ENCODE measurements around the gene BPIFB6.

BPIFB6 gene

GRCh38 chr20:33064572-33065287 lies 33.3 kb downstream of the BPIFB6 start:
- DNase-seq = no peak

DNA sequence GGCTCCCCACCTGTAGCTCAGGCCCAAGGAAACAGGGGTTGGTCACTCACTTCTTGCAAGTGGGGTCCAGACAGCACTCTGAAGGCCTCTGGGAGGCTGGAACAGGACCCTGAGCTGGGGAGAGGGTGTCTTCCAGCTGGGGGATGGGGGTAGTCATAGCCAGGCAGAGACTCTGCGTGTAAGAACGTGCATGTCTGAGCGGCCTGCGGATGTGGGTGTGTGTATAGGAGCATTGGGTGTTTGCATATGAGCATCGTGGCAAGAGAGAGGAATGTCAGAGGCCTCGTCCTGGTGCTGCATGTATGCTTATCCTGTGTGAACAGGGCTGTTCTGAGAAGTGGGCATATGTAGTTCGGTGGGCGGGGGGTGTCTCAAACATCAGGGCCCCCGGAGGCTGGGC lies 34.3 kb downstream of the BPIFB6 start:
- no peak for DNase-seq

- no peak for DNase-seq
Measured at GRCh38 chr20:33067806-33068205, 36.4 kb downstream of the BPIFB6 start.

GRCh38 chr20:33068251-33068939 lies 36.9 kb downstream of the BPIFB6 start:
- no peak for DNase-seq

DNA sequence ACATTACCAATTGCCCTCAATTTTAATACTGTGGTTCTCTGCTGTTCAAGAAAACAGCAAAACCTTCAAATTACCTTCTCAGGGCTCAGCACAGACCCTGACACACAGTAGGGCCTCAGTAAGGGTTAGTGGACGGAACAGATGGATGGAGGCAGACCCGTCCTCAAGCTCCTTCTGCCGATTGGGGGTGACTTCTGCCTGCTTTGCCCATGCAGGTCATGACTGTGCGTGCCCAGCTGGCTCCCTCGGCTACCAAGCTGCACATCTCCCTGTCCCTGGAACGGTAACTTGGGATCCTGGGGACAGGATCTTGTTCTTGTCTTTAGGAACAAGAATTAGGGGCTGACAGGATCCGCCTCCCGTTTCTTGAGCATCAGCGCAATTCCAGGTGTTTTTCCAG lies 38.2 kb downstream of the BPIFB6 start:
- no peak for DNase-seq

DNA sequence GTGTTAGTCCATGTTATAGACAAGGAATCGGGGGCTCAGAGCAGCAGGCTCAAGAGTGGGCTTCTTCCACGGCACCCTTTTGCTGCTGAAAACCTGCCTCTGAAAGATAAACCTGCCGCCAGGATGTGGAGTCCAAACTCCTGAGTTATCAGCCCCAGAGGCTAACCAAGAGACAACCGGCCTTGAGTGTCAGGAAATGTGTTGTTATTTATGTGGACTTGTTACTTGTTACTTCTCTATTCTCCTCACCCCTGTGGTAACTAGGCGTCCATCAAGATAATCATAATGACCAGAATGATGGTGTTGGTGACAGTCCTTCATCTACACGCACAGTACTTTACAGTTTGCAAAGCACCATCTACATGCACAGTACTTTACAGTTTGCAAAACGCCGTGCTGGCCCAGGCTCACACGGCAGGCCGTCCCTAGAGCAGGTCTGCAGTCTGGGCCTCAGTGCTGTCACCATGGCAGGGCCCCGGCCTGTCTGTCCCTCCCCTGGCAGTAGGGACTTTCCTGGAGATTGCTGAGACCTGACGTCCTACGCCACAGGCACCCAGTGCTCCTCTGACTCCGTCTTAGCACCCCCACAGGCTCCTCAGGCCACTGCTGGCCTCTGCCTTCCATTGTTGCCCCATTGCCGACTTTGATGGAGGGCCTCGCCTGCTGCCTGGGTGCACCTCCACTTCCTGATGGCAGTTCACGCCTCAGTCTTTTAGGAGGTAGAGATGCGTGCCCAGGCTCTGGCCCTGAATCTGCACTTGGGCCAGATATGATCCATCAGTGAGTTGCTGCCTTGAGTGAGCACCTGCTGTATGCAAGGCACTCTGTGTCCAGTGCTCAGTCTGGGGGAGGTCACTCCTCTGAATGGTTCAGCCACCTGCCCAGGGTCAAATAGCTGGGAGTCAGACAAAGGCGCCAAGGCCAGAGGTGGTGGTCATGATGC lies 38.9 kb downstream of the BPIFB6 start:
- no peak for DNase-seq

DNA sequence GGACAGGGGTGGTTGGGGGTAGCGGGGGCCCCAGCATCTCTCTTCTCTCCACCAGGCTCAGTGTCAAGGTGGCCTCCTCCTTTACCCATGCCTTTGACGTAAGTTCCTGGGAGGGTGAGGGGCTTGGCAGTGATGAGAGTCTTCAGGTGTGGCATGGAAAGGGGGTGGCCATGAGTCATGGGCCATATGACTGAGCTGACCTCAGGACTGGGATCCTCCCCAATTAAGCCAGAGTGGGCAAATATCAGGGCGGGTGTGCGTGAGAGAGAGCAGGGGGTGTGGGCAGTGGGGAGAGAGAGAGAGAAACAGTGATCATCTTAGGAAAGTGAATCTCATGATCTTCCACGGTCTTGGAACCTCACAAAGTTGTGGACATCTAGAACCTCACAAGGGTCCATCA lies 39.8 kb downstream of the BPIFB6 start:
- DNase-seq = no peak

DNA sequence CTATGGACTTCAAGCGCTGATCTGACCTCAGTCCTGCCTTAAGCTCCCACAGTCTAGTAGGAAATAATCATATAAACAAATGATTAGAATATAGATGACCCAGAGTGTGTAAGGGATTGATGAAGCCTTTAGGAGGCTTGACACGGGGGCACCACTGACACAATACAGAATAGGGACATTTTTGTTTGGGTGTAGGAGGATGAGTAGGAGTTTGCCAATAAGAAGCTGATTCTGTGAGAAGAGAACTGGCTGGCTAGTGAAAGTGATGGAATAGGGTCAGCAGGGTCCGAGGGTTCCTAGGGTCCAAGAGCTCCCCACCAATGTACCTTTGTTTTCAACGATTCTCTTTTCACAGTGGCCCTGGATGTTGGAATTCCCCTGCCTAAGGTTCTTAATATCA lies 40.9 kb downstream of the BPIFB6 start:
- DNase-seq = no peak

DNA sequence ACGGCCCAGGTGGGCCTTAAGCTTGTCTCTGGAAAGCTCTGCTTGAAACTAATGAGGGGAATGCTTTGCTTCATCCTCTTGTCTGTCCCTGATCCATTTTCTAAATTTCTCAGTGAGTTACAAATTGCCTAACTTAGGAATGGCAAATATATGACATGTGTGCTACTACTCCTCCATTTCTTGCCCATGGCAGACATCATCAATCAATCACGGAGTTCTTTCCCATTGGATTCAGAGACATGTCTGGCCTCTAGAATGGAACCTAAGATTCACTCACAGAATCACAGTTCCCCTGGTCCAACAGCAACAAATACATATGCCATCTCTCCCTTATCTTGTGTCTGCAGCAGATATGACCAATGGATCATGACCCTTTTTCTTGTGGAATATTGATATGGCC lies 41.4 kb downstream of the BPIFB6 start:
- no peak for DNase-seq

- no peak for DNase-seq
Measured at GRCh38 chr20:33074675-33075074, 43.2 kb downstream of the BPIFB6 start.

GRCh38 chr20:33075281-33075680 lies 43.8 kb downstream of the BPIFB6 start:
- no peak for DNase-seq

DNA sequence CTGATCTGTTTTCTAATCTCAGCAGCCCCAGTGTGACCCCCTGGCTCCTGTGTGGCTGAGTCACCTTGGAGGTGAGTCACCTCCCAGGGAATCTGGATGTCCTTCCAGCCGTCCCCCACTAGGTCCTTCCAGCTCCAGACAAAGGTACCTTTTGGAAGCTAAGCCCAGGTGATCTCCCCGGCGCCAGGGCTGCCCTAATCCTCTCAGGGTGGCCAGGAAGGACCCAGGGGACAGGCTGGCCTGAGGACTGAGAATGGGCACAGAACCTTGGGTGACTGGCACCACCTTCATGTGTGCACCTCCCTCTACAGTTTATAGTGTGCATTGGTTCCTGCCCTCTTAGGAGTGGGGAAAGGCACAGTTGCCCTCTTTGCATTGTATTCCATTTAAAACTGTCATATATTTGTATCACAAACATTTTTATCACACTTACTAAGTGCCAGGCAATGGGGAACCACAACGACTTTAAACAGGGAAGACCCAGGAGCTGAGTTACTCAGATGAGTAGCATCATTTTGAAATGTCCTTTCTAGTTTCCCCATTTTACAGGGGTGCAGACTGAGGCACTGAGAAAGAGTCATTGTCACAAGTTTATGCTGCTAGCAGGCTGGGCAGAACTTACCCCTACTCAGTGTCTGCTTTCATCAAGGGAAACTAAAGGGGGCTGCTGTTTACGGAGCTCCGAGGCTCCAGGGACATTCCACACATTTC lies 45.4 kb downstream of the BPIFB6 start:
- no peak for DNase-seq

DNA sequence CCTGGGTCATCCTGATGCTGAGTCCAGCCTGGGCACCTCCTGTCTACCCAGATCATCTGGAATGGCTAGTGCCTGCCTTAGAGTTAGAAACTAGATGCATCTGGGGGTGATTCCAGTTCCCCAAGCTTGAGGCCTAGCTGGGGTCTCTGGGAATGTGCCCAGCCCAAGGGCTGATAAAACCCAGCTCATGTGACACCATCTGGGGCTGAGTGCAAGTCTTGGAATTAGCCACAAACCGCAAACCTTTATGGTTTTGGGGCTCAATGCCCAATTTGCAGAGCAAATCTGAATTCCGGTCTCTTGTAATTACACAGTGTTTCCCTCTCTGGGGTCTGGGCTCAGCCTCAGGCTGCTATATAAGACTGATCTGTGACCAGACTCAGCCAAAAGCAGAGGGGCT lies 47.8 kb downstream of the BPIFB6 start, which contains the start of gene BPIFB4:
Gene BPIFB4 (plus strand): TSS at position 385 of the 400 bp plus-strand sequence. CDS start 1,884 bp downstream, outside the sequence.
- no peak for DNase-seq

- DNase-seq = no peak
Measured at GRCh38 chr20:33081411-33082154, 50.1 kb downstream of the BPIFB6 start.

GRCh38 chr20:33082546-33082945 lies 51.1 kb downstream of the BPIFB6 start:
- DNase-seq = no peak

DNA sequence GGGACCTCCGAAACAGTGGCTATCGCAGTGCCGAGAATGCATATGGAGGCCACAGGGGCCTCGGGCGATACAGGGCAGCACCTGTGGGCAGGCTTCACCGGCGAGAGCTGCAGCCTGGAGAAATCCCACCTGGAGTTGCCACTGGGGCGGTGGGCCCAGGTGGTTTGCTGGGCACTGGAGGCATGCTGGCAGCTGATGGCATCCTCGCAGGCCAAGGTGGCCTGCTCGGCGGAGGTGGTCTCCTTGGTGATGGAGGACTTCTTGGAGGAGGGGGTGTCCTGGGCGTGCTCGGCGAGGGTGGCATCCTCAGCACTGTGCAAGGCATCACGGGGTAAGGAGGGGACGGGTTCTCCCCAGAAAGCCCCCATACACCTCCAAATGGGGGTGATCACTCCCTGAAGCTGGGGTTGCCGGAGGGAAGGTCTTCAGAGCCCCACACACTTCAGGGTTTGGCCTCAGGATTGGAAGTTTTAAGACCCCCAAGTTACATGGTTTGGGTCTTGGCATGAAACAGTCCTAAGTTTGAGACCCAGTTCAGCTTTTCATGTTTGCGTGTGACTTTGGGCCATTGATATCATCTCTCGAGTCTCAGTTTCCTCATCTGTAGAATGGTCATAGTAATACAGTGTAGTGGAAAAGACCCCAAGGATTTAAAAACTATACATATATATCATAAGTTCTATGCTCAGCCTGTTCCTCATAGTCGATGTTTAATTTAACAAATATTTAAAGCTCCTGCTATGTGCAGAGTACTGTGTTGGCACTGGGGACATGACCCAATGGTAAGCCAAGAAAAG lies 52.3 kb downstream of the BPIFB6 start:
- DNase-seq = no peak

DNA sequence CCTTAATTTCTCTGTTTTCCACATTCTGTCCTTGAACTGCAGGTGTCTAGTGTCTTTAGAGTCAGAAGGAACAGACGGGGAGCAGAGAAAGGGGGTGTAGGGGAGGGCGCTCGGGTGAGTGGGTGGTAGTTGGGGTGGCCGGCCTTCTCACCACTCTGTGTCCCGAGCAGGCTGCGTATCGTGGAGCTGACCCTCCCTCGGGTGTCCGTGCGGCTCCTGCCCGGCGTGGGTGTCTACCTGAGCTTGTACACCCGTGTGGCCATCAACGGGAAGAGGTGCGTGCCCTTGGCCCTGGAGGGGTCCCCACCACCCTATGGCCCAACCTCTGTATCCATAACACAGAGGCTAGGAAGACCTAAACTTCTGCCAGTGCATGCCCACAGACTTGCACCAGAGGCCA lies 53.3 kb downstream of the BPIFB6 start:
- no peak for DNase-seq

DNA sequence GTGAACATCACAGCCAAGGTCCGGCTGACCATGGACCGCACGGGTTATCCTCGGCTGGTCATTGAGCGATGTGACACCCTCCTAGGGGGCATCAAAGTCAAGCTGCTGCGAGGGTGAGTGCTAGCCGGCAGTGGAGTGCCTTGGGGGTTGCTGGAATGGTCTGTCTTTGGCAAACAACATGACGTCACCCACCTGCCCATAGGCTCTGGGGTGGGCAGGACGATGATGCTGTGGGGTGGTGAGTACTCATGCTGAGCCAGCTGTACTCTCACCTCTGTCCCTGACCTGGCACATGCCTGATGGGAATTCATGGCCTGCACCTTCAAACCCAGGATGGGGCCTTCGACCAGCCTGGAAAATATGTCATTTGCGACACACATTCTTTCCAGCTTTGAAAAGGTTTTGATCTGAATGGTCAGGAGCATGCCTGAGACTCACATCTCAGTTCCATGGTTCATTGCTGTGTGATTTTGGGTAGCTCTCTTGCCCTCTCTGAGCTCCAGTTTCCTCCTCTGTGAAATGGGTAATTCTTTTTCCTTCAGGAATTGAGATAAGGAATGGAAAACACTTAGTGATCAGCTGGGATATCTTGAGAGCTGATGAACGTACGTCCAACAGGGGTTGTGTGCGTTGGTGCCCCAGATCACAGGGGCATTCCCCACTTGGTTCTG lies 54.7 kb downstream of the BPIFB6 start:
- no peak for DNase-seq

GRCh38 chr20:33091147-33091546 lies 59.7 kb downstream of the BPIFB6 start:
- DNase-seq = no peak

GRCh38 chr20:33091693-33092092 lies 60.2 kb downstream of the BPIFB6 start:
- DNase-seq = no peak

DNA sequence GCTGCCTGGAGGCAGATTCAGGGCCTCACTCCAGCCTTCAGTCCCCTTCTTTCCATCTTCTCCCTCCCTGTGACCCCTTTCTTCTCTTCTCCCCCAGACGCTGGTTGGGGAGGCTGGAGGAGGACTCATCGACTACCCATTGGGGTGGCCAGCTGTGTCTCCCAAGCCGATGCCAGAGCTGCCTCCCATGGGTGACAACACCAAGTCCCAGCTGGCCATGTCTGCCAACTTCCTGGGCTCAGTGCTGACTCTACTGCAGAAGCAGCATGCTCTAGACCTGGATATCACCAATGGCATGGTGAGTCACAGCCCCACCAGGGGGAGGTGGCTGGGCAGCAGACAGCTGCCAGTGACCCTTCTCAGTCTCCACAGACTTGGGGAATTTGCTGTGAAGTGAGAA lies 60.9 kb downstream of the BPIFB6 start:
- DNase-seq = no peak
